Calu3 (cell line): Measurements from ENCODE around the gene SIPA1L3. TPM values are rescaled to one million over a fixed set of nuclear protein-coding genes. Genes with fewer than 3 reads are reported as not detected.

Experiments used
- BruUV-seq: library from RNA; stranded (reverse); fragments of 400-500 nt; replicated peaks from 2 replicates; lab custom pipeline; 2021; lab: Mats Ljungman, UMichigan
- CTCF ChIA-PET: fragments of 300-600 bp; sonication (Branson Sonifier 250); formaldehyde crosslinking; loops from one replicate; lab custom pipeline; 2022; ENCODE audit warnings: antibody characterized with exemption; lab: Charles Lee
- DNase-seq: peaks from one replicate; pipeline ENCODE4 v3.0.0; 2022
- H3K27ac Mint-ChIP-seq: one replicate; pipeline ENCODE4 v1.8.0; 2022; ENCODE audit warnings: mixed read lengths; ENCODE audit not compliant: unreplicated experiment
- H3K27me3 Mint-ChIP-seq: one replicate; pipeline ENCODE4 v1.8.0; 2022; ENCODE audit warnings: mixed read lengths; ENCODE audit not compliant: unreplicated experiment
- H3K36me3 Mint-ChIP-seq: one replicate; pipeline ENCODE4 v1.8.0; 2022; ENCODE audit warnings: mild to moderate bottlenecking, moderate library complexity, mixed read lengths; ENCODE audit not compliant: insufficient read depth, unreplicated experiment
- H3K4me1 Mint-ChIP-seq: one replicate; pipeline ENCODE4 v1.8.0; 2022; ENCODE audit warnings: mild to moderate bottlenecking, low read depth, mixed read lengths; ENCODE audit not compliant: unreplicated experiment
- H3K4me3 Mint-ChIP-seq: one replicate; pipeline ENCODE4 v1.8.0; 2022; ENCODE audit warnings: mild to moderate bottlenecking, low read depth, moderate library complexity, mixed read lengths; ENCODE audit not compliant: unreplicated experiment
- H3K9me3 Mint-ChIP-seq: one replicate; pipeline ENCODE4 v1.8.0; 2022; ENCODE audit warnings: low read depth, mixed read lengths; ENCODE audit not compliant: unreplicated experiment
- CTCF ChIP-seq: fragments of 200-600 bp; IDR thresholded peaks from one replicate; pipeline ENCODE4 v1.8.0; 2022; ENCODE audit warnings: antibody characterized with exemption; ENCODE audit not compliant: unreplicated experiment
- intact Hi-C: fragments of 100-400 bp; cut with micrococcal nuclease; formaldehyde crosslinking; loops from one replicate; pipeline ENCODE4 v1.10.0; 2022; ENCODE audit not compliant: unreplicated experiment
- total RNA-seq: library from RNA; stranded (reverse); gene quantifications from 2 replicates; pipeline ENCODE4 v1.2.3, GENCODE V29; 2022

Gene SIPA1L3
- total RNA-seq, 1 experiment from 2014 or later = 127 TPM

GRCh38 chr19:38122402-38123093 is 215.5 kb downstream of the SIPA1L3 start:
- Mint-ChIP-seq H3K36me3 (peaks cover 56% of the 10 kb centered on the region), H3K27me3 (no peaks in the 10 kb centered on the region), H3K27ac (no peak overlapping the region), H3K4me1 (no peaks in the 10 kb centered on the region), H3K4me3 (no peak overlapping the region), H3K9me3 (peaks cover 4% of the 10 kb centered on the region)
- TF ChIP-seq CTCF = no peak
- intact Hi-C loops = no loop called here
- DNase-seq = no peak
- no TSS peak for BruUV-seq
- CTCF ChIA-PET = no interaction called here

- no peak overlapping the region for H3K4me3 Mint-ChIP-seq
- peaks cover 36% of the 10 kb centered on the region for H3K36me3 Mint-ChIP-seq
- CTCF ChIA-PET = no interaction called here
- H3K9me3 Mint-ChIP-seq = peaks cover 4% of the 10 kb centered on the region
- intact Hi-C loops = no loop called here
- DNase-seq = no peak
- no peak overlapping the region for H3K27ac Mint-ChIP-seq
- BruUV-seq = no TSS peak
- TF ChIP-seq CTCF = no peak
- H3K4me1 Mint-ChIP-seq = no peaks in the 10 kb centered on the region
- H3K27me3 Mint-ChIP-seq = no peaks in the 10 kb centered on the region
Measured at GRCh38 chr19:38125238-38125637, 218.2 kb downstream of the SIPA1L3 start.

GRCh38 chr19:38130399-38130798 is 223.4 kb downstream of the SIPA1L3 start:
- no TSS peak for BruUV-seq
- H3K9me3 Mint-ChIP-seq = no peaks in the 10 kb centered on the region
- no peak for DNase-seq
- H3K4me1 Mint-ChIP-seq = no peaks in the 10 kb centered on the region
- no peak for TF ChIP-seq CTCF
- H3K27ac Mint-ChIP-seq = no peak overlapping the region
- CTCF ChIA-PET = interaction anchor here (0.5 to 1.2 kb wide), 3 partner anchors 12 to 14 kb away, joined by 3 to 4 read pairs (median 3); no protein-coding TSS in a partner anchor
- H3K4me3 Mint-ChIP-seq = no peak overlapping the region
- intact Hi-C loops = no loop called here
- peaks cover 27% of the 10 kb centered on the region for H3K36me3 Mint-ChIP-seq
- H3K27me3 Mint-ChIP-seq = no peaks in the 10 kb centered on the region

- Mint-ChIP-seq H3K27ac (no peak overlapping the region), H3K4me3 (no peak overlapping the region), H3K36me3 (peaks cover 27% of the 10 kb centered on the region), H3K9me3 (no peaks in the 10 kb centered on the region), H3K27me3 (no peaks in the 10 kb centered on the region), H3K4me1 (no peaks in the 10 kb centered on the region)
- DNase-seq = no peak
- TF ChIP-seq CTCF = no peak
- CTCF ChIA-PET = no interaction called here
- intact Hi-C loops = no loop called here
- no TSS peak for BruUV-seq
Measured at GRCh38 chr19:38132781-38133180, 225.8 kb downstream of the SIPA1L3 start.
